Fibroblast of mammary gland (primary cell): Measurements from ENCODE around the gene COL2A1.

Experiments used
- DNase-seq: peaks from one replicate; pipeline ENCODE4 v3.0.0-alpha.2; 2010; ENCODE audit warnings: low read depth
- H3K4me3 ChIP-seq: 2 replicates; pipeline ENCODE4 v1.5.1; 2011; ENCODE audit warnings: low read depth, mild to moderate bottlenecking, low read length, moderate library complexity; ENCODE audit not compliant: control insufficient read depth
- CTCF ChIP-seq: conservative IDR thresholded peaks from 2 replicates; pipeline ENCODE4 v1.5.1; 2011; ENCODE audit warnings: low read depth, low read length, inconsistent platforms; ENCODE audit not compliant: control insufficient read depth, insufficient read depth

COL2A1 gene

GRCh38 chr12:48015954-48016353 is 11.7 kb upstream of the COL2A1 start:
- DNase-seq, result no peak
- H3K4me3 ChIP-seq, result no peak overlapping the region
- no peak for TF ChIP-seq CTCF

GRCh38 chr12:48015129-48015528 is 10.9 kb upstream of the COL2A1 start:
- no peak for TF ChIP-seq CTCF
- DNase-seq, result no peak
- H3K4me3 ChIP-seq, result no peak overlapping the region

GRCh38 chr12:48013287-48013686 is 9.0 kb upstream of the COL2A1 start:
- TF ChIP-seq CTCF, result no peak
- no peak overlapping the region for H3K4me3 ChIP-seq
- DNase-seq, result no peak

GRCh38 chr12:48012070-48012469 is 7.8 kb upstream of the COL2A1 start:
- DNase-seq, result no peak

GRCh38 chr12:48010366-48010970 is 6.2 kb upstream of the COL2A1 start:
- TF ChIP-seq CTCF, result no peak
- H3K4me3 ChIP-seq, result no peak overlapping the region
- DNase-seq, result no peak

More at GRCh38 chr12:48012070-48012469, 7.8 kb upstream of the COL2A1 start:
- TF ChIP-seq CTCF, result no peak
- no peak overlapping the region for H3K4me3 ChIP-seq

- no peak for DNase-seq
- TF ChIP-seq CTCF, result no peak
- H3K4me3 ChIP-seq, result no peak overlapping the region
Measured at GRCh38 chr12:48009471-48009870, 5.2 kb upstream of the COL2A1 start.

GRCh38 chr12:48008950-48009349 is 4.7 kb upstream of the COL2A1 start:
- H3K4me3 ChIP-seq, result no peak overlapping the region
- no peak for TF ChIP-seq CTCF
- DNase-seq, result no peak
